Tibial nerve (tissue), 4 donors: ENCODE data around the gene ANKRD11. TPM values are rescaled to one million over a fixed set of nuclear protein-coding genes. Genes with fewer than 3 reads are reported as not detected.

Experiments
- DNase-seq, 2 donors: peaks; one replicate each; pipeline ENCODE4 v3.0.0-alpha.2; 2019; ENCODE audit warnings: low spot score in 2 of 2
- H3K27ac ChIP-seq, 4 donors: fragments of 200-600 bp; sonication (generic) in 3 of 4; one replicate each; pipeline ENCODE4 v1.5.1; 2017 to 2019; ENCODE audit warnings: mild to moderate bottlenecking in 1 of 4
- H3K27me3 ChIP-seq, 2 donors: fragments of 200-600 bp; sonication (generic) in 1 of 2; one replicate each; pipeline versions ENCODE4 v1.5.1 to v1.6.0; 2017 to 2019
- H3K36me3 ChIP-seq, 3 donors: fragments of 200-600 bp; sonication (generic); one replicate each; pipeline ENCODE4 v1.5.1; 2018 to 2019
- H3K4me1 ChIP-seq, 4 donors: fragments of 200-600 bp; sonication (generic) in 3 of 4; one replicate each; pipeline ENCODE4 v1.5.1; 2017 to 2019
- H3K4me3 ChIP-seq, 4 donors: fragments of 200-600 bp; sonication (generic) in 3 of 4; one replicate each; pipeline ENCODE4 v1.5.1; 2017 to 2019; ENCODE audit warnings: mild to moderate bottlenecking in 1 of 4, moderate library complexity in 1 of 4
- H3K9me3 ChIP-seq, 4 donors: fragments of 200-600 bp; sonication (generic) in 3 of 4; one replicate each; pipeline ENCODE4 v1.5.1; 2017 to 2019
- CTCF ChIP-seq, 5 experiments: fragments of 200-600 bp in 3 of 5; fragments of 450-650 bp in 2 of 5; sonication (generic) in 3 of 5; IDR thresholded peaks; one replicate each; pipeline ENCODE4 v1.5.1; 2016 to 2019; ENCODE audit warnings: antibody characterized with exemption in 5 of 5, mild to moderate bottlenecking in 3 of 5, moderate library complexity in 2 of 5
- EP300 ChIP-seq, 2 donors: sonication (generic); formaldehyde crosslinking; IDR thresholded peaks; one replicate each; pipeline ENCODE4 v1.6.1; 2017; ENCODE audit warnings: antibody characterized with exemption in 2 of 2, mild to moderate bottlenecking in 1 of 2
- POLR2A ChIP-seq, 2 donors: fragments of 450-650 bp; IDR thresholded peaks; one replicate each; pipeline ENCODE4 v1.6.1; 2017; ENCODE audit warnings: antibody characterized with exemption in 2 of 2, mild to moderate bottlenecking in 2 of 2, moderate library complexity in 2 of 2
- WGBS, 2 donors: methylation state at CpG; one replicate each; pipeline ENCODE4 v1.1.5; 2018; 5-methylcytosine and 5-hydroxymethylcytosine counted together
- total RNA-seq, 4 donors: library from RNA; depleted of rRNA; stranded (reverse); fragments of >200 nt; gene quantifications; one replicate each; pipeline ENCODE4 v1.1.0, GENCODE V29; 2016

The ANKRD11 gene
- total RNA-seq, 4 donors from 2014 or later: 104 to 177 (median 112) TPM

GRCh38 chr16:89529097-89529496, 38.7 kb upstream of the ANKRD11 start:
- Histone ChIP-seq H3K36me3 (peaks cover 10 to 100% (median 33%) of the 10 kb centered on the region in 3 donors), H3K9me3 (no peaks in the 10 kb centered on the region), H3K4me1 (peaks cover 0 to 6% (median 0%) of the 10 kb centered on the region in 4 donors), H3K27me3 (no peaks in the 10 kb centered on the region), H3K4me3 (no peak overlapping the region), H3K27ac (no peak overlapping the region)
- no peak for TF ChIP-seq EP300 (IDR thresholded peaks at IDR 0.05)
- TF ChIP-seq CTCF (IDR thresholded peaks at IDR 0.05): no peak
- TF ChIP-seq POLR2A (IDR thresholded peaks at IDR 0.05): no peak
- no peak for DNase-seq
- WGBS, 2 donors: 91% methylated on average over 16 of the region's 16 CpGs

GRCh38 chr16:89525146-89525913, 35.0 kb upstream of the ANKRD11 start:
- Histone ChIP-seq H3K4me3 (no peak overlapping the region), H3K36me3 (peaks cover 10 to 99% (median 22%) of the 10 kb centered on the region in 3 donors), H3K9me3 (no peaks in the 10 kb centered on the region), H3K4me1 (no peaks in the 10 kb centered on the region), H3K27me3 (no peaks in the 10 kb centered on the region), H3K27ac (no peak overlapping the region)
- TF ChIP-seq EP300 (IDR thresholded peaks at IDR 0.05) (no peak), CTCF (IDR thresholded peaks at IDR 0.05) (no peak), POLR2A (IDR thresholded peaks at IDR 0.05) (no peak)
- WGBS, 2 donors: 75 to 84% methylated on average over 20 of the region's 20 CpGs
- no peak for DNase-seq

GRCh38 chr16:89523680-89524344, 33.5 kb upstream of the ANKRD11 start:
- H3K9me3 ChIP-seq: no peaks in the 10 kb centered on the region
- 87 to 90% methylated on average over 32 of the region's 32 CpGs for WGBS, 2 donors
- no peaks in the 10 kb centered on the region for H3K4me1 ChIP-seq
- no peak overlapping the region for H3K4me3 ChIP-seq
- H3K27me3 ChIP-seq: no peaks in the 10 kb centered on the region
- H3K27ac ChIP-seq: no peak overlapping the region
- DNase-seq: no peak
- no peak for TF ChIP-seq CTCF (IDR thresholded peaks at IDR 0.05)
- TF ChIP-seq EP300 (IDR thresholded peaks at IDR 0.05): no peak
- no peak for TF ChIP-seq POLR2A (IDR thresholded peaks at IDR 0.05)
- H3K36me3 ChIP-seq: peaks cover 9 to 99% (median 10%) of the 10 kb centered on the region in 3 donors

GRCh38 chr16:89522287-89522686, 31.9 kb upstream of the ANKRD11 start:
- H3K9me3 ChIP-seq: no peaks in the 10 kb centered on the region
- DNase-seq: no peak
- H3K36me3 ChIP-seq: peaks cover 5 to 99% (median 9%) of the 10 kb centered on the region in 3 donors
- whole genome bisulfite sequencing, 2 donors: 87 to 90% methylated on average over 26 of the region's 31 CpGs
- H3K4me3 ChIP-seq: no peak overlapping the region
- H3K27me3 ChIP-seq: no peaks in the 10 kb centered on the region
- H3K27ac ChIP-seq: no peak overlapping the region
- TF ChIP-seq POLR2A (IDR thresholded peaks at IDR 0.05) (no peak), CTCF (IDR thresholded peaks at IDR 0.05) (no peak), EP300 (IDR thresholded peaks at IDR 0.05) (no peak)
- H3K4me1 ChIP-seq: no peaks in the 10 kb centered on the region

- 75 to 85% methylated on average over 15 of the region's 15 CpGs for WGBS, 2 donors
- Histone ChIP-seq H3K4me3 (no peak overlapping the region), H3K27me3 (no peaks in the 10 kb centered on the region), H3K4me1 (no peaks in the 10 kb centered on the region), H3K9me3 (no peaks in the 10 kb centered on the region), H3K27ac (no peak overlapping the region), H3K36me3 (peaks cover 0 to 99% (median 5%) of the 10 kb centered on the region in 3 donors)
- TF ChIP-seq POLR2A (IDR thresholded peaks at IDR 0.05) (no peak), CTCF (IDR thresholded peaks at IDR 0.05) (no peak), EP300 (IDR thresholded peaks at IDR 0.05) (no peak)
- no peak for DNase-seq
These were observed 29.5 kb upstream of the ANKRD11 start for GRCh38 chr16:89519881-89520280.
